CD4-positive, alpha-beta T cell treated with Interferon alpha-2 for 1 hour (primary cell): ENCODE measurements around the gene CCL4.
A peak's percentile ranks its signal among the peaks of the same experiment; 100 is the strongest.

Source experiments
- DNase-seq, 2 donors: peaks; one replicate each; pipeline ENCODE4 v3.0.0-alpha.2; 2020 to 2022

Gene CCL4

GRCh38 chr17:36148559-36149295 lies 45.1 kb downstream of the CCL4 start:
- DNase-seq, result peak; percentile 68 to 77

GRCh38 chr17:36149296-36149820 lies 45.7 kb downstream of the CCL4 start:
- no peak for DNase-seq

GRCh38 chr17:36151891-36152638 lies 48.4 kb downstream of the CCL4 start:
- DNase-seq, result no peak

- no peak for DNase-seq
Measured at GRCh38 chr17:36152639-36153120, 49.1 kb downstream of the CCL4 start.

- DNase-seq, result no peak
Measured at GRCh38 chr17:36153895-36154610, 50.4 kb downstream of the CCL4 start.
